Measurements from ENCODE around the gene TMEM30B.
"Not testable (repeated sequence)": the region's sequence is repeated elsewhere in the genome, so short reads cannot be mapped to it uniquely, and the experiment has no call there.

Gene TMEM30B

DNA sequence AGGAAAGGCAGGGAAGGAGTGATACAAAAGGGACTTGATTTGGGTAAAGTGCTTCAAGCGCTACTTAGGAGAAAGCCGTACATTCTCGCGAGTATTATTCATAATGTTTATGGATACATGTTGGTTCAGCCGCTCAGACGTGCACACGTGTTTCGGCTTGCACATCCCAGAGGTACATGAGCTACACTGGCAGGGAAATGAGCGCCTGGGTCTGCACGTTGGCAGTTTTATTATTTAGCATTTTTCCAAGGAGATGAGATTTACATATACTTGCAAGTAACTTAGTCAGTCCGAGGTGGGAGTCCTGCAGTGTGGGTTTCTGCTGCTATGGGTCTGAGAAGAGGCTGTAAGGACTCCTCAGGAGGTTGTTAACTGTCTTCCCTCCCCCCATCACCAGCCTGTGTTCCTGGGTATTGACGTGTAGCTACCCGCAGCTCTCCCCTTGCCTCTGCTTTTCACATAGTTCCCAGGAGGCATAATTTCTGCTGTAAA is 41.7 kb upstream of the TMEM30B start:
- H3K36me3 ChIP-seq (replicated peaks; ENCODE audit: low read depth, low read length) = no peaks in the 10 kb centered on the region
- H2AFZ ChIP-seq (ENCODE audit: low read depth, low read length) = no peak overlapping the region
- no peaks in the 10 kb centered on the region for H4K20me1 ChIP-seq (ENCODE audit: insufficient read depth, low read length)
- H3K27ac ChIP-seq (ENCODE audit: low read length) = no peak overlapping the region
- H3K79me2 ChIP-seq (ENCODE audit: low read length) = no peaks in the 10 kb centered on the region
- H3K9me3 ChIP-seq (ENCODE audit: insufficient read depth, low read length) = no peaks in the 10 kb centered on the region
- H3K4me1 ChIP-seq (ENCODE audit: low read length) = no peaks in the 10 kb centered on the region
- H3K4me2 ChIP-seq (ENCODE audit: low read length) = no peak overlapping the region
- no peak overlapping the region for H3K4me3 ChIP-seq (ENCODE audit: low read length)
- no peak overlapping the region for H3K9ac ChIP-seq (ENCODE audit: low read length)
- H3K27me3 ChIP-seq (ENCODE audit: low read depth, low read length) = peaks cover 3% of the 10 kb centered on the region; the same call in 1 of the 2 replicates
- TF ChIP-seq CTCF (IDR thresholded peaks at IDR 0.05; ENCODE audit: low read depth, low read length) (no peak), EZH2phosphoT487 (IDR thresholded peaks at IDR 0.05; ENCODE audit: low read depth) (no peak)

- Histone ChIP-seq H3K9me3 (ENCODE audit: insufficient read depth, low read length) (no peaks in the 10 kb centered on the region), H4K20me1 (ENCODE audit: insufficient read depth, low read length) (no peaks in the 10 kb centered on the region), H3K4me1 (ENCODE audit: low read length) (no peaks in the 10 kb centered on the region), H3K36me3 (replicated peaks; ENCODE audit: low read depth, low read length) (no peaks in the 10 kb centered on the region), H3K27ac (ENCODE audit: low read length) (no peak overlapping the region), H3K27me3 (ENCODE audit: low read depth, low read length) (peaks cover 3% of the 10 kb centered on the region; the same call in 1 of the 2 replicates), H3K9ac (ENCODE audit: low read length) (no peak overlapping the region), H2AFZ (ENCODE audit: low read depth, low read length) (no peak overlapping the region), H3K4me2 (ENCODE audit: low read length) (no peak overlapping the region), H3K4me3 (ENCODE audit: low read length) (no peak overlapping the region), H3K79me2 (ENCODE audit: low read length) (no peaks in the 10 kb centered on the region)
- TF ChIP-seq EZH2phosphoT487 (IDR thresholded peaks at IDR 0.05; ENCODE audit: low read depth) = no peak
These were observed 41.1 kb upstream of the TMEM30B start for GRCh38 chr14:61322011-61322798.

DNA sequence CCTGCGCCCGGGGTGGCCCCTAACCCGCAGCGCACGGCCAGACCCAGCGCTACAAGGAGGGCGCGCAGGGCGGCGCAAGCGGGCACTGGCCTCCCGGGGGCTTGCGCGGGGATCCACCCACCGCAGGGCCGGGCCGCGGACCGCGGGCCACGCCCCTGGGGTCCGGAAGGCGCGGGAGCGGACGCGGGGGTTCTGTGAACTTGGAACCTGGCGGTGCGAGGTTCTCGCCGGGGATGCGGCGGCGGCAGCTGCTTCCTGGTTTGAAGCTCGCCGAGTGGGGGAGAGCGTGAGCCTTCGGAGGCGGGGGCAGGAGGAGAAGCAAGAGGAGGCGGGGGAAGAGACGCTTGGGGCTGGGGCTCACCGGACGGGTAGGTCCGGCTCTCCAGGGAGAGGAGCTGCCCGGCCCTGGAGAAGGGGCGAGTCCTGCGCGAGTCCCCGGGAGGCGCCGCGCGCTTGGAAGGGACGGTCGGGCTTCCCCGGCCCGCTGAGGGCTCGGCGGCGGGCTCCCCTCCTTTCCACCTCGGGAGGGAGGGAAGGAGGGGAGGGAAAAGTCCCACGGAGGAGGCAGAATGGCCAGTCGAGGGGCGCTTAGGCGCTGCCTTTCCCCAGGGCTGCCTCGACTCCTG is 40.4 kb upstream of the TMEM30B start, which contains the start of gene PRKCH:
TSS of gene PRKCH (plus strand) at position 195 of the 626 bp plus-strand sequence. CDS start 523 bp downstream, outside the sequence.
- TF ChIP-seq CTCF (IDR thresholded peaks at IDR 0.05; ENCODE audit: low read depth, low read length) = no peak
- H3K4me3 ChIP-seq (ENCODE audit: low read length) = no peak within 1 kb of the TSS
- H3K27me3 ChIP-seq (ENCODE audit: low read depth, low read length) = peaks cover 3% of the 10 kb centered on the region; the same call in 1 of the 2 replicates
- H2AFZ ChIP-seq (ENCODE audit: low read depth, low read length) = no peak within 1 kb of the TSS
- H3K4me2 ChIP-seq (ENCODE audit: low read length) = no peak within 1 kb of the TSS
- H3K9ac ChIP-seq (ENCODE audit: low read length) = no peak within 1 kb of the TSS
- H4K20me1 ChIP-seq (ENCODE audit: insufficient read depth, low read length) = no peaks in the 10 kb centered on the region
- no peaks in the 10 kb centered on the region for H3K79me2 ChIP-seq (ENCODE audit: low read length)
- H3K27ac ChIP-seq (ENCODE audit: low read length) = no peak within 1 kb of the TSS
- H3K36me3 ChIP-seq (replicated peaks; ENCODE audit: low read depth, low read length) = no peaks in the 10 kb centered on the region
- H3K9me3 ChIP-seq (ENCODE audit: insufficient read depth, low read length) = no peaks in the 10 kb centered on the region
- no peaks in the 10 kb centered on the region for H3K4me1 ChIP-seq (ENCODE audit: low read length)

GRCh38 chr14:61320806-61321384 is 39.8 kb upstream of the TMEM30B start:
- Histone ChIP-seq H3K27me3 (ENCODE audit: low read depth, low read length) (peaks cover 3% of the 10 kb centered on the region; the same call in 1 of the 2 replicates), H3K4me2 (ENCODE audit: low read length) (no peak overlapping the region), H3K4me3 (ENCODE audit: low read length) (no peak overlapping the region), H3K9me3 (ENCODE audit: insufficient read depth, low read length) (no peaks in the 10 kb centered on the region), H4K20me1 (ENCODE audit: insufficient read depth, low read length) (no peaks in the 10 kb centered on the region), H3K4me1 (ENCODE audit: low read length) (no peaks in the 10 kb centered on the region), H2AFZ (ENCODE audit: low read depth, low read length) (no peak overlapping the region), H3K9ac (ENCODE audit: low read length) (no peak overlapping the region), H3K79me2 (ENCODE audit: low read length) (no peaks in the 10 kb centered on the region), H3K27ac (ENCODE audit: low read length) (no peak overlapping the region), H3K36me3 (replicated peaks; ENCODE audit: low read depth, low read length) (no peaks in the 10 kb centered on the region)
- no peak for TF ChIP-seq CTCF (IDR thresholded peaks at IDR 0.05; ENCODE audit: low read depth, low read length)
- no peak for TF ChIP-seq EZH2phosphoT487 (IDR thresholded peaks at IDR 0.05; ENCODE audit: low read depth)

DNA sequence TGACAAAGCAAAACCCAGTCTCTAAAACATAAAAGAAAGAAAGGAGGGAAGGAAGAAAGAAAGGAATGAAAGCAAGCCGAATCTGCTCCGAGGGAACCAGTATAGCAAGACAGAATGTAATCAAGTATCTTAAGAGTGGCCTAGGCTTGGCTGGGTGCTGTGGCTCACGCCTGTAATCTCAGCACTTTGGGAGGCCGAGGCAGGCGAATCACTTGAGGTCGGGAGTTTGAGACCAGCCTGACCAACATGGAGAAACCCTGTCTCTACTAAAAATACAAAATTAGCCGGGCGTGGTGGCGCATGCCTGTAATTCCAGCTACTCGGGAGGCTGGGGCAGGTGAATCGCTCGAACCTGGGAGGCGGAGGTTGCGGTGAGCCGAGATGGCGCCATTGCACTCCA is 39.0 kb upstream of the TMEM30B start:
- not testable (repeated sequence) for H3K36me3 ChIP-seq (replicated peaks; ENCODE audit: low read depth, low read length); H3K27me3 ChIP-seq (ENCODE audit: low read depth, low read length); H4K20me1 ChIP-seq (ENCODE audit: insufficient read depth, low read length); H3K4me2 ChIP-seq (ENCODE audit: low read length); H3K9ac ChIP-seq (ENCODE audit: low read length); H3K4me1 ChIP-seq (ENCODE audit: low read length); H2AFZ ChIP-seq (ENCODE audit: low read depth, low read length); H3K27ac ChIP-seq (ENCODE audit: low read length); H3K4me3 ChIP-seq (ENCODE audit: low read length); H3K79me2 ChIP-seq (ENCODE audit: low read length); H3K9me3 ChIP-seq (ENCODE audit: insufficient read depth, low read length)

All from OCI-LY3 (cell line).